Measurements from ENCODE around the gene CD47.

The CD47 gene

DNA sequence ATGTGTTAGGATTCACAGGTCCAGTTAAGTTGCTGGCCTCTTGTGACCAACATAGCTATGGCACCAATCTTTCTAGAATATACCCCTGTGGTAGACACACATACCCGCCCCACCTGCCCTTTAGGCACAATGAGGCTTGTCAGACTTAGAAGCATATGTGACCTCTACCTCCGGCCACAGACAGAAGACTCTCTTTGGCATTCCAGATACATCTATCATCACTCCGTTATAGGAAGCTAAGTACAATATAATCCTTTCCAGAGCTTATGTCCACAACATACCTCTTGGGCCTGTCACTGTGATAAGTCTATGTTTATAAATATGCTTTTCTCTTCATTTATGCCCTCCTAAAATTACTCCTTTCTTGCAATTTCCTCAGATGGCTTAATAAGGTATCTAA, 39.8 kb downstream of the CD47 start:
- no peak for DNase-seq (ENCODE audit: low spot score)

DNA sequence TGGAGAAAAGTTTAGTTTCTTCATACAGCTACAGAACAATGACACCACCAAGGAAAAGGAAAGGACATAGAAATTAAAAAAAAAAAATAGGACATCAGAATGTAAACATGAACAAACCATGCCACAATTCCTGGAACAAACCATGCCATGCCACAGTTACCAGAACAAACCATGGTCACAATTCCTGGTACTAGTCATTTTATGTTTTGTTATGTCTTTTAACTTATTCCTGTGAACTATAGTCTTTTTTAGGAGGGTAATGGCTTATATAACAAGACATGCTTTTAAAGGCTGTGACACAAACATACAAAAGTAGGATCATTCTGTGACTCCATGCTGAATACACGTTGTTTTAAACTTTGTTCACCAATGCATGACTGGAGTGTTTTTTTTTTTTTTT, 42.8 kb downstream of the CD47 start:
- no peak for DNase-seq (ENCODE audit: low spot score)

DNA sequence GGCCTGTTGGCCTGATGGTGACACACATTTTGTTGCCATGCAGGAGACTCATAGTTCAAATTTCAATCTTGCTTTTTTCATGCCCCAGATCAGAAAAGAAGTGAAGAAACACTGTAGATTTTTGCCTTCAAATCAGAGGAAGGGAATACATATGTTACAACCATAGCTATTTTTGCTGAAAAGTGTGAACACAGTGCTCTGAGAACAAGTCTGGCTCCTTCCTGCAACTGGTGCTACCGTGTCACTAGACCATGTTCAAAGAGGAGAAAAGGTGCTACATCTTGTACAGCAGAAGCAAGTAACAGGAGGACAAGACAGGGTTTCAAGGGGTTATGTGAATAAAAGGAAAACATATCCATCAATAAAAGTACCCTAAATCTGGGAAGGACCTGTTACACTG, 44.6 kb downstream of the CD47 start:
- no peak for DNase-seq (ENCODE audit: low spot score)

DNA sequence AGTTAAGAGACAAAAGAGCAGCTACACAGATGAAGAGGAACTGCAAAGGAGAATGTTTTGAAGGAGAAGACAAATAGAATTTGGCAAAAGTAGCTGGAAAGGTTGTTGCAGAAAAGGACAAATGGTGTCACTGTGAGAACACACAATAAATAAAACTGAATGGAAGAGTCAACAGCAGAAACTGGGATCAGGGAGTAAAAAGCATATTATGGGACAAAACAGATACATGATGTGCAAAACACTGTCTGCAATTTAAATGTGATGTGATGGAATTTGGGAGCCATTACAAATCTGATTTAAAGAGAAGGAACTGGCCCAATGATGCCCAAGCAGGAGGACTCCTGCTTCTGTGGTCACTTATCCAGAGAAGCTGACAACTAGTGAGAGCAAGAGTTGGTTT, 46.1 kb downstream of the CD47 start:
- no peak for DNase-seq (ENCODE audit: low spot score)

DNA sequence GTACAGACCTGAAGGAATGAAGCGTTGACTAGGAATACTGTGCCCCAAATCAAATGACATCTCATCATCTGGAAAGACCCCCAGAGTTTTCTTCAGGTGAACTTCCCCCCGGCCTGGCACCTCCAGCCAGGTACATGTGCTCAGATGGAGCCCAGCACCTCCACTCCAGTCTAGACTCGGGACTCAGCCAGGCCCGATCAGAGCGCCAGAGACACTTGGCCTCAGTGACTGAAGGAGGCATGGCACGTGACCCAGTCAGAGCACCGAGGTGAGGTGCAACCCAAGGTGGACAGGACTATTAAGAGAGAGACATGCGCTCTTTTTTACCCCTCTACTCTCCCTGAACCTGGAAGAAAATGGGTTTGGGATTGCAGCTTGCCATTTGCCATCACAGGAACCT, 48.5 kb downstream of the CD47 start:
- no peak for DNase-seq (ENCODE audit: low spot score)

DNA sequence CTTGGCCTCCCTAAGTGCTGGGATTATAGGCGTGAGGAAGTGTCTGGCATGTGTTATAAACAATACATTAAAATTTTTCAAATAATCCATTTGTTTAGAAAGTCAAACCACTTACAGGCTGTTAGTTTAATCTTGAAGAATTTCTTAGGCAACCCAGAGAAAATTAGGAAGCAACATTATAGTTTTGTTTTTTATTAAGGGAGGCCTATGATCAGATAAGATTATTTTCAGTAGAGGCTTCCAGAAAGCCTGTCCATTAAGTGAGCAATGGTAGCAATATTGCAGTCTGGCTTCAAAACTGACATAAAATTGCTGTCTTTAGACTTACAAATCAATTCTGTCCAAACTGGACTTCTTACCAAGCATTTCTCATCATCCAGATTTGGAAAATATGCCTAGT, 49.6 kb downstream of the CD47 start:
- DNase-seq (ENCODE audit: low spot score) = no peak

DNA sequence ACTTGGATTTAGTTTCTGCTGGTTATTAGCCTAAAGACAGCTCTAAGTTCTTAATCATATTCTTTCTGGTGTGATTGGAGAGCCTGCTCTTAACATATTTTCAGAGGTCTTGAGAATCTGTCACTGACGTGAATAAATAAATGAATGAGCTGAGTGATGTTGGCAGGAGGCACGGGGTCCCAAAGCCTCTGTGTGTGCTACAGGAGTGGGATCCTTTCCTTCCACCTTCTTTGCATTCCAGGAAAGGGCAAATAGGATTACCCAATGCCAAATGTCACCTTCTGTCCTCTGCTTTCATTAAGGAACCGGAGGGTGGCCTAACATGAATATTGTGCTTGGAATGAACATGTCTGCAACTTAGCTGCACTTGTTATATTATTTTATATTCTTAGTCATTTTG, 53.1 kb downstream of the CD47 start:
- DNase-seq (ENCODE audit: low spot score) = no peak

DNA sequence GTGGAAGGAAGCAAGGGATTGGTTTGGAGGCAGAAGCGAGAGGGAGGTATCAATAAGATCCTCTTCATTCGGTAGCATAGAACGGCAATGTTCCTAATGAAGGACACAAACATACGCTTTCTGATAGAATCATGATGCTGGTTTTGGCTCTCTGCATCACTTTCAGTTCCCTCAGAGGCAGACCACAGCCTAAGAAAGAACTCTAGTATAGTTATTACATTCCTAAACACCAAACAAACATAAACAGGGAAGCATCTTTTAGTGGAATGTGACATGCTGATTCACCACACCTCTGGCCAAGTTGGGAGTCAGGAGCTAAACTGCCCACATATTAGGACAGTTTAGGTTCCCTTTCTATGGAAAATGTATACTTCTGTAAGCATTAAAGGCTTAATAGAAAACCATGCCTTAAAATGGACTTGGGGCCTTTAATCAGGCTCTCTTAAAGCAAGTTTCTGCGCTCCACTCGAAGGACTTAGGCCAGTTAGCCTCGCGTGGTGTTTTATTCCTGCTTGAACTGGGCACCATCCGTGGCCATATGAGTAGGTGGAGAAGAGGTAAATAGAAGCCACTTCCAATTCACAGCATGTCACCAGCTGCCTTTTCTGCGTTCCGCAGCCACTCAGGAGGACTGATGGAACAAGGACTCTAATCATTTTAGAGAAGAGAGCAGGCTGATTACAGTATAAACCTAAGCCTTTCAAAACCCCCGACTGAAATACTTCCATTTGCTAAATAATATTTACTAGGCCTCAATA, 53.7 kb downstream of the CD47 start:
- DNase-seq (ENCODE audit: low spot score) = no peak

DNA sequence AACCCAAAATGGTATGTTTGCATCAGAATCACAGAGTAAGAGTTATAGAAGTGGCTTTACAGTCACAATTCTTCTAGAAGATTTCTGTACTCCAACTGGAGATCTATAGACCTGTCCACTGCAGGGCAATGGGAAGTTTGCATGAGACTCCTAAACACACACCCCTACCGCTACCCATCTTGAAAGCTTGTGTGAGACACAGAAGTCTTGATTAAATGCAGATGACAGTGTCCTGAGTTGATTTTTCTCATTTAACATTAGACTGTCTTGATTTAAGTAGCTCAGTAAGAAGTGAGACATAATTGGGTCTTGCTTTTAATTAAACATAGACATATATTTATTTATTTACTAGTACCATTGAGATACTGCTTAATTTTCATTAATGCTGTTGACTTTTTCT, 54.4 kb downstream of the CD47 start:
- no peak for DNase-seq (ENCODE audit: low spot score)

- no peak for DNase-seq (ENCODE audit: low spot score)
Observed at GRCh38 chr3:108035751-108036150, 55.1 kb downstream of the CD47 start.

DNA sequence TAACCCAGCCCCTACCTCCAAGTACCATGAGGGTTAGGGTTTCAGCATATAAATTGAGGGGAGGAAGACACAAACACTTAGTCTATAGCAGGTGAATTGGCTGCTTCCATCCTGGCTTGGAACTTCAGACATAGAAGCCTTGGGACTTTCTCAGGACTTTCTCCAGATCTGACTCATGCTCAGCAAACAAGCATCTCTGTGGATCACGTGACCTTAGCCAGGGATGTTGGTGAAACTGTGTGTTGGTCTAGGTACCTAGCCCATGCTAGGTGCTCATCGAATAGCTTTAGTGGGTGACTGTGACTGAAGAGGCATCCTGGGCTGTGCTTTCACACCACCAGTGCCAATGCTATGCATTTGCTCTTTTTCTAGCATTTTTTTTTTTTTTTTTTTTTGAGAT, 58.9 kb downstream of the CD47 start:
- DNase-seq (ENCODE audit: low spot score) = no peak

DNA sequence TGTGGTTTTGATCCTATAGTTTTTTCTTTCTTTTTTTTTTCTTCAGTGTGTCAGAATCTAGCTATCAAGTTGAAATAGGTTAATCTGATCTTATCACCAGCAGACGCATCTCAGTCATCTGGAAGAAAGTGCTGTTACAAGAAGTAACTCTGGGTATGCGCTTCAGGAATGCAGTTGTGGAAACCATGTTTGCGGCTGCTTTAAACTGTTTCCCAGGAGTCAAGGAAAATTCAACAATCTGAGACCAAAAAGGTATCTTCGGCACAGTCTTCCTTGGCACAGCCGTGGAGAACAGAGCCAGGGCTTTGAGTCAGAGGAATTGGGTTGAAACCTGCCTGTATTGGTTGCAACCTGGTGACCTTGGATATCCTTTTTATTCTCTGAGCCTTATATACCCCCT, 59.9 kb downstream of the CD47 start:
- no peak for DNase-seq (ENCODE audit: low spot score)

DNA sequence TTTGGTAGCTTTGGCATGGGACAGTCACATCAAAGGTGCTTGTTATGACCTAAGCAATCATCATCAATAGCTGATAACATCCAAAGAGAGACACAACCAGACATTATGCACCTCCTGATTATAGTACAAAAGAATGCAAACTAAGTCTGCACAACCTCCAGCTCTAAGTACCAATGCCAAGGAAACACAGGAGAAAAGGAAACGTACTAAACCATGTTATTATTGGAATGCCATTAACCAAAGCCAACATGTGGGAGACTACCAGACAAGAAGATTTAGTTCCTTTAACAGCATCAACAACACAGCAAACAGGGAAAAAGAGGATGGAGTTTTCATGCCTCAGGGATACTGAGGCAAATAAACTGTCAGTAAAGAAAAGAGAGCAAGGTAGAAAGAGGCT, 61.4 kb downstream of the CD47 start:
- DNase-seq (ENCODE audit: low spot score) = no peak

GRCh38 chr3:108028896-108029295, 61.9 kb downstream of the CD47 start:
- DNase-seq (ENCODE audit: low spot score) = no peak

GRCh38 chr3:108025177-108025576, 65.7 kb downstream of the CD47 start:
- no peak for DNase-seq (ENCODE audit: low spot score)

GRCh38 chr3:108024146-108024850, 66.5 kb downstream of the CD47 start:
- no peak for DNase-seq (ENCODE audit: low spot score)

- DNase-seq (ENCODE audit: low spot score) = no peak
Observed at GRCh38 chr3:108022256-108023150, 68.3 kb downstream of the CD47 start.

- DNase-seq (ENCODE audit: low spot score) = no peak
Observed at GRCh38 chr3:108021533-108021932, 69.3 kb downstream of the CD47 start.

DNA sequence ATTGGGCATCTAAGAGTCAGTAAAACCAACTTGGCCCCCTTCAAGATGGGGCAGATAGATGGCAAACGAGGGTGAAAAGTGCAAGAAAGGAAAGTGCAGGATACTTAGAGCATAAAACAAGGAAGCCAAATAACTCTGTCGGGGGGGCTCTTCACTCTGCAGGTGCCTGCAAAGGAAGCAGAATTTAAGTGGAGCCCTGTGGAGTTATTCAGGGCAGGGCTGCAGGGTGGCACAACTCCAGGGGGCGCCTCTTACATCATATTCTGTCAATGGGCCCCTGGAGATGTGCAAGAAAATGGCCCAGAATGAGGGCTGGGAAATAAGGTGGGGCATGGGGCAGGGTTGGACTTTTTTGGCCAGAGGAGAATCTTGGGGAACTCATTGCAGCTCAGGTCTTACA, 69.7 kb downstream of the CD47 start:
- no peak for DNase-seq (ENCODE audit: low spot score)

DNA sequence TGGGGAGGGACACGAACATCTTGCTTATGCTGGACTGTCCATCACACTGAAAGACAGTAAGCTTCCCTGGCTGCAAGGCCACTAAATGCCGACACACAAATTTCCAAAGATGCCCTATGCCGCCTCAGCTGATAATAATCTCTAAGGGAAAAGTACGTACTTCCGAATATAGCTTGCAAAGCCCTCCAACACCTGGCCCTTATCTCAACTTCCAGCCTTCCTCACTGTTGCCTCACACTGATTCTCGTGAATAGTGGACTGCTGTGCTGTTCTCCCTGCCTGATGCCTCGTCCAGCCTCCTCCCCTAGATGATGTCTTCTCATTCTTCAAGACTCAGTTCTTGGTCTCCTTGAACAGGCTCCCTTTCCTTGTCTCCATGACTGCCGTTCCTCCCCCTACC, 72.3 kb downstream of the CD47 start:
- no peak for DNase-seq (ENCODE audit: low spot score)

GRCh38 chr3:108017587-108017986, 73.2 kb downstream of the CD47 start:
- DNase-seq (ENCODE audit: low spot score) = no peak

GRCh38 chr3:108014943-108015342, 75.9 kb downstream of the CD47 start:
- DNase-seq (ENCODE audit: low spot score) = no peak

All from RKO (cell line).